ENCODE measurements around the gene FAAH.

Gene FAAH

DNA sequence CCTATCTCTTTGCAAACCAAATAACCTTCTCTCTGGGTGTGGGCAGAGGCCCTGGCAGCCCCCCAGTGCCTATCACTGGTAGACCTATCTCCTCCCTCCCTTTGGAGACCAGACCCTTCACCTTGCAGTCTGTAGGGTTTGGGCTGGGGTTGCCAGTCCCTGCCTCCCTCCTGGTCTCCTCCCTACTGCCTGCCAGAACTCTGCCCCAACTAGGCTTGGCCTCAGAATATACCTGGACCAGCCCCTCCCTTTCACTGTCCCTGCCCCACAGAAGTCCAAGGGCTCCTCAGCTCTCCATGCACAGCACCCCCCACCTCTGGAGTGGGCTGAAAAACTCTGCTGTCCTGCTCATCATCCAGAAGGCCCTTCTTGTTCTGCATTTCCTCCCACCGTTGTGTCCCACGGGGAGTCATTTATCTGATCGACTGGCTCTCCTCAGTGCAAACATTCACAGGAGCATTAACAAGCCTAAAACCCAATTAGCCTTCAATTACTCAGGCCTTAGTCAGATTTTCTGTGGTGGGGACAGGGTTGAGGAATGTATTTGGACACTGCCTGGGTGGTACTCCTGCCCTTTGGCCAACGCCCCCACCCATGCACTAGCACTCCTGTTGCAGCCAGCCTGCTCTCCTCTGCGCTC is 67.8 kb downstream of the FAAH start:
- Mint-ChIP-seq H3K9me3 (no peaks in the 10 kb centered on the region), H3K4me1 (peaks cover 2% of the 10 kb centered on the region), H3K4me3 (no peak overlapping the region), H3K27ac (no peak overlapping the region), H3K27me3 (ENCODE audit: low read depth) (peaks cover 85% of the 10 kb centered on the region), H3K36me3 (ENCODE audit: low read depth) (no peaks in the 10 kb centered on the region)
- no peak for TF ChIP-seq CTCF (IDR thresholded peaks at IDR 0.05; ENCODE audit: unreplicated experiment in 3 of 3)
